ENCODE results near the gene DYNLL1.

DNA sequence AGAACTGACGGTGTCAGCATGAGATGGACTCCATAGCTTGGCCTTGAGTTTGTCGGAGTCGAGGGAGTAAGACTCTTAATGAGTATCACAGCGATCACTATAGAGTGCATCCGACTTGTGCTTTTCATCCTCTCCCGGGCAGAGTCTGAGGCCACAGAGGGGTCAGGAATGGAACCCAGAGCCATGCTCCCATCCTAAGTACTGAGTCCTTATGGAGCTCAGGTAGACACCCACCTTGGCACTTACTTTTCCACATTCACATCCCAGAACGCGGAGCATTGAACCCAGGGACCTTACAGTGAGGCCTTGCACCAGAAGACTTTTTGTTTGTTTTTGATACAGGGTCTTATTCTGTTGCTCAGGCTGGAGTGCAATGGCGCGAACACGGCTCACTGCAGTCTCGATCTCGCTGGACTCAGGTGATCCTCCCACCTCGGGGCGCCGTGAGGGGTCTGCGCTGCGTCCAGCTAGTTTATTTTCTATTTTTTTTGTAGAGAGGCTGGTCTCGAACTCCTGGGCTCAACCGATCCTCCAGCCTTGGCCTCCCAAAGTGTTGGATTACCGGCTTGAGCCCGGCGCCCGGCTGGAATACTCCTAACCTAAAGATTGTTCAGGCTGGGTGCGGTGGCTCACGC lies 25.6 kb upstream of the DYNLL1 start:
- TF ChIP-seq, protein P1, sequence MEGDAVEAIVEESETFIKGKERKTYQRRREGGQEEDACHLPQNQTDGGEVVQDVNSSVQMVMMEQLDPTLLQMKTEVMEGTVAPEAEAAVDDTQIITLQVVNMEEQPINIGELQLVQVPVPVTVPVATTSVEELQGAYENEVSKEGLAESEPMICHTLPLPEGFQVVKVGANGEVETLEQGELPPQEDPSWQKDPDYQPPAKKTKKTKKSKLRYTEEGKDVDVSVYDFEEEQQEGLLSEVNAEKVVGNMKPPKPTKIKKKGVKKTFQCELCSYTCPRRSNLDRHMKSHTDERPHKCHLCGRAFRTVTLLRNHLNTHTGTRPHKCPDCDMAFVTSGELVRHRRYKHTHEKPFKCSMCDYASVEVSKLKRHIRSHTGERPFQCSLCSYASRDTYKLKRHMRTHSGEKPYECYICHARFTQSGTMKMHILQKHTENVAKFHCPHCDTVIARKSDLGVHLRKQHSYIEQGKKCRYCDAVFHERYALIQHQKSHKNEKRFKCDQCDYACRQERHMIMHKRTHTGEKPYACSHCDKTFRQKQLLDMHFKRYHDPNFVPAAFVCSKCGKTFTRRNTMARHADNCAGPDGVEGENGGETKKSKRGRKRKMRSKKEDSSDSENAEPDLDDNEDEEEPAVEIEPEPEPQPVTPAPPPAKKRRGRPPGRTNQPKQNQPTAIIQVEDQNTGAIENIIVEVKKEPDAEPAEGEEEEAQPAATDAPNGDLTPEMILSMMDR (IDR thresholded peaks at IDR 0.05): no peak
- no peak for TF ChIP-seq EP300 (IDR thresholded peaks at IDR 0.05)
- no peak for TF ChIP-seq POLR2A (IDR thresholded peaks at IDR 0.05)
